Erythroblast (primary cell): Measurements from ENCODE around the gene TMC3.

ENCODE experiments used
- GATA1 ChIP-seq: IDR thresholded peaks from 2 replicates; pipeline ENCODE4 v1.6.1; 2011; ENCODE audit warnings: low read depth, mild to moderate bottlenecking, control low read depth, low read length, moderate library complexity
- POLR2A ChIP-seq: IDR thresholded peaks from 2 replicates; pipeline ENCODE4 v1.6.1; 2011; ENCODE audit warnings: mild to moderate bottlenecking, low read length

DNA sequence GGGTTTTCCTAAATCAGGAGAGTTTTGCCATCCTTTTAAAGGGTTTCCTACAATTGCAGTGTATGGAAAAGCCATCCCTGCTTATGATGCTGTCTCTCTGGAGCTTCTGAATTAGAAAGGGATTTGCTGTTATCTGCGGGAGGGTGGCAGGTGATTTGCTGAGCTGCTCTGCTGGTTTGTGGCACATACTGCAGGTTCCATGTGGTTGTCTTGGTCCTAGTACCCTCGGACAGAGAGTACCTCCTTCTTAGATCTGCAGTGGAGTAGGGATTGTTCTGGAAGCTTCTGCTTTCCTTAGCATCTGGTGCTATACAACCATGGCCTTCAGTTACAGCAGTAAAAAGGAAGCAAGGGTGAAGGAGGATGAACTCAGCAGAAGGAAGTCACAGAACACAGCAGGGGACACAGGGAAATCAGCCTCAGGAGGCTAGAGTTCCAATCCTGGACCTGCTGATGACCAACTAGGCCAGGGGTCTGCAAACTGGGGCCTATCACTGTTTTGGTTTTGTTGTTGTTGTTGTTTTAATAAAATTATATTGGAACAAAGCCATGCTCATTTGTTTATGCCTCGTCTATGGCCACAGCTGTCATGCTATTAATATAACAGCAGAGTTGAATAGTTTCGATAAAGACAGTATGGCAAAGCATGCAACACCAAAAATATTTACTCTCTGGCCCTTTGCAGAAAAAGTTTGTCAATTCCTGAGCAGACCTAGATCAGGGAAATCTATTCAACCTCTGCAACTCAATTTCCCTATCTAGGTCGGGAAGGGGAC is 89.6 kb downstream of the TMC3 start:
- TF ChIP-seq POLR2A (no peak), GATA1 (no peak)
